ENCODE measurements around the gene JAZF1.

Gene JAZF1

GRCh38 chr7:27958933-27959548, 221.6 kb downstream of the JAZF1 start:
- DNase-seq: no peak

- DNase-seq: no peak
Observed at GRCh38 chr7:27955596-27955995, 225.0 kb downstream of the JAZF1 start.

- no peak for DNase-seq
Observed at GRCh38 chr7:27955011-27955410, 225.6 kb downstream of the JAZF1 start.

- DNase-seq: no peak
Observed at GRCh38 chr7:27953777-27954176, 226.8 kb downstream of the JAZF1 start.

- DNase-seq: no peak
Observed at GRCh38 chr7:27953361-27953760, 227.2 kb downstream of the JAZF1 start.

GRCh38 chr7:27952456-27953285, 227.9 kb downstream of the JAZF1 start:
- DNase-seq: no peak

GRCh38 chr7:27950123-27950522, 230.5 kb downstream of the JAZF1 start:
- no peak for DNase-seq

GRCh38 chr7:27948861-27949260, 231.7 kb downstream of the JAZF1 start:
- no peak for DNase-seq

- DNase-seq: no peak
Observed at GRCh38 chr7:27947586-27948278, 232.9 kb downstream of the JAZF1 start.

GRCh38 chr7:27946351-27946750, 234.2 kb downstream of the JAZF1 start:
- no peak for DNase-seq

GRCh38 chr7:27945058-27945795, 235.4 kb downstream of the JAZF1 start:
- no peak for DNase-seq

GRCh38 chr7:27944643-27945042, 236.0 kb downstream of the JAZF1 start:
- DNase-seq: no peak

- no peak for DNase-seq
Observed at GRCh38 chr7:27943241-27943640, 237.4 kb downstream of the JAZF1 start.

- DNase-seq: no peak
Observed at GRCh38 chr7:27942711-27943110, 237.9 kb downstream of the JAZF1 start.

- DNase-seq: no peak
Observed at GRCh38 chr7:27941522-27941921, 239.1 kb downstream of the JAZF1 start.

GRCh38 chr7:27940341-27940740, 240.3 kb downstream of the JAZF1 start:
- no peak for DNase-seq

GRCh38 chr7:27939893-27940292, 240.7 kb downstream of the JAZF1 start:
- no peak for DNase-seq

GRCh38 chr7:27936768-27937102, 243.9 kb downstream of the JAZF1 start:
- no peak for DNase-seq

GRCh38 chr7:27936047-27936767, 244.4 kb downstream of the JAZF1 start:
- DNase-seq: no peak

GRCh38 chr7:27933671-27934565, 246.7 kb downstream of the JAZF1 start:
- DNase-seq: no peak

GRCh38 chr7:27930910-27931476, 249.6 kb downstream of the JAZF1 start:
- DNase-seq: no peak
